Measurements from ENCODE around the gene STK35. TPM values are rescaled to one million over a fixed set of nuclear protein-coding genes. Genes with fewer than 3 reads are reported as not detected.

The STK35 gene
- total RNA-seq, 4 donors from 2014 or later: 23.2 to 33.6 (median 25.2) TPM

DNA sequence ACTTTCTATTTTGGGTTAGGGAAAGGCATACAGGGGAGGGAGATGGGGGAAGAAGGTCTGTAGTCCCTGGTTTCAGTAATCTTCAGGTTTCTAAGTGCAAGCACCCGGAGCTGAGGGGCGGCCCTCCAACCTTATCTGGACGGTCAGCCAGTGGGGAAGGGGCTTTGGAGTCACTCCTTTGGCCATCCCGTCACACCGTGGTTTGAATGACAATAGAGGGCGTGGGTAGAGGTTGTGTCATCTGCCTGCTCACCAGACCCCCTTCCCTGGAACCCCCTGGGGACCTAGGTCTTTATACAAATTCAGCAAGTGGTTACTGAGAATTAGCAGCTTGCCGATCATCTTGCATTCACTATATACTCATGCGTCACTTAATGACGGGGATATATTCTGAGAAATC, 29.1 kb downstream of the STK35 start:
- TF ChIP-seq POLR2AphosphoS5 (IDR thresholded peaks at IDR 0.05): no peak
- no peak for TF ChIP-seq POLR2A (IDR thresholded peaks at IDR 0.05)
- TF ChIP-seq EP300 (IDR thresholded peaks at IDR 0.05): no peak
- TF ChIP-seq, protein P1, sequence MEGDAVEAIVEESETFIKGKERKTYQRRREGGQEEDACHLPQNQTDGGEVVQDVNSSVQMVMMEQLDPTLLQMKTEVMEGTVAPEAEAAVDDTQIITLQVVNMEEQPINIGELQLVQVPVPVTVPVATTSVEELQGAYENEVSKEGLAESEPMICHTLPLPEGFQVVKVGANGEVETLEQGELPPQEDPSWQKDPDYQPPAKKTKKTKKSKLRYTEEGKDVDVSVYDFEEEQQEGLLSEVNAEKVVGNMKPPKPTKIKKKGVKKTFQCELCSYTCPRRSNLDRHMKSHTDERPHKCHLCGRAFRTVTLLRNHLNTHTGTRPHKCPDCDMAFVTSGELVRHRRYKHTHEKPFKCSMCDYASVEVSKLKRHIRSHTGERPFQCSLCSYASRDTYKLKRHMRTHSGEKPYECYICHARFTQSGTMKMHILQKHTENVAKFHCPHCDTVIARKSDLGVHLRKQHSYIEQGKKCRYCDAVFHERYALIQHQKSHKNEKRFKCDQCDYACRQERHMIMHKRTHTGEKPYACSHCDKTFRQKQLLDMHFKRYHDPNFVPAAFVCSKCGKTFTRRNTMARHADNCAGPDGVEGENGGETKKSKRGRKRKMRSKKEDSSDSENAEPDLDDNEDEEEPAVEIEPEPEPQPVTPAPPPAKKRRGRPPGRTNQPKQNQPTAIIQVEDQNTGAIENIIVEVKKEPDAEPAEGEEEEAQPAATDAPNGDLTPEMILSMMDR (IDR thresholded peaks at IDR 0.05): no peak
- H3K27me3 ChIP-seq: no peaks in the 10 kb centered on the region
- no peak for DNase-seq (ENCODE audit: low spot score in 2 of 2)
- no peak overlapping the region for H3K27ac ChIP-seq
- H3K9me3 ChIP-seq: no peaks in the 10 kb centered on the region
- H3K4me1 ChIP-seq: peaks cover 77% of the 10 kb centered on the region
- WGBS: 89% methylated on average over 9 of the region's 9 CpGs
- no peak overlapping the region for H3K4me3 ChIP-seq
- no peaks in the 10 kb centered on the region for H3K36me3 ChIP-seq

DNA sequence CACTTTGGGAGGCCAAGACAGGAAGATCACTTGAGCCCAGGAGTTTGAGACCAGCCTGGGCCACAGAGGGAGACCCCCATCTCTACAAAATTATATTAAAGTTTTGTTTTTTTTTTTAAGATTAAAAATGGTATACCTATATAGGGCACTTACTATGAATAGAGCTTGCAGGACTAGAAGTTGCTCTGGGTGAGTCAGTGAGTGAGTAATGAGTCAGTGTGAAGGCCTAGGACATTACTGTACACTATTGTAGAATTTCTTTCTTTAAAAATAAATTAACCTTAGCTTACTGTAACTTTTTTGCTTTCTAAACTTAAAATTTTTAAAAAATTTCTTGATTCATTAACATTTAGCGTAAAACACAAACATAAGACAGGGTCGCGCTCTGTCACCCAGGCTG, 29.7 kb downstream of the STK35 start:
- no peaks in the 10 kb centered on the region for H3K27me3 ChIP-seq
- no peak overlapping the region for H3K4me3 ChIP-seq
- H3K9me3 ChIP-seq: no peaks in the 10 kb centered on the region
- DNase-seq (ENCODE audit: low spot score in 2 of 2): no peak
- 97% methylated on average over 3 of the region's 3 CpGs for WGBS
- H3K36me3 ChIP-seq: no peaks in the 10 kb centered on the region
- H3K27ac ChIP-seq: peak overlapping the region; percentile 67
- H3K4me1 ChIP-seq: peaks cover 72% of the 10 kb centered on the region
- no peak for TF ChIP-seq POLR2A (IDR thresholded peaks at IDR 0.05)
- no peak for TF ChIP-seq POLR2AphosphoS5 (IDR thresholded peaks at IDR 0.05)
- no peak for TF ChIP-seq EP300 (IDR thresholded peaks at IDR 0.05)
- TF ChIP-seq, protein P1 (IDR thresholded peaks at IDR 0.05): no peak

DNA sequence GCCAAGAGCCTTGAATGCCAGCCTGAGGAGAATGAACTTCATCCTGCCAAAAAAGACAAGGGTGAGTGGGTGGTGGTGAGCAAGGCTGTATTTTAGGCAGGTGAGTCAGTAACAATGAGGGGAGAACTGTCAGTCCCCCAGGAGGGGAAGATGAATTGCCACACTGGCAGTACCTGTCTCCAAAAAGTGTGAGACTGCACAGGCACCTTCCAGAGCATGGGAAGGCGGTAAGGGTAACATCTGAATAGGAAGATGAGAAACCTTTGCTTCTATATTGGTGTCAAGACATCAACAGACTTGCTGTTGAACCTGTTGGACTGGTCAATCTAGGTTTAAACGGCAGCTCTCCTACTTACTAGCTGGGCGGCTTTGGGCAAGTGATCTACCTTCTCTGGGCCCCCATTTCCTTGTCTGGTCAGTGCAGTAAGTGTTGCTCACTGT, 30.9 kb downstream of the STK35 start:
- H3K27me3 ChIP-seq: no peaks in the 10 kb centered on the region
- TF ChIP-seq POLR2AphosphoS5 (IDR thresholded peaks at IDR 0.05) (no peak), POLR2A (IDR thresholded peaks at IDR 0.05) (no peak), EP300 (IDR thresholded peaks at IDR 0.05) (no peak)
- TF ChIP-seq, protein P1 (IDR thresholded peaks at IDR 0.05): no peak
- peak overlapping the region; percentile 67 for H3K27ac ChIP-seq
- no peaks in the 10 kb centered on the region for H3K9me3 ChIP-seq
- H3K36me3 ChIP-seq: no peaks in the 10 kb centered on the region
- H3K4me1 ChIP-seq: peaks cover 63% of the 10 kb centered on the region
- no peak for DNase-seq (ENCODE audit: low spot score in 2 of 2)
- no peak overlapping the region for H3K4me3 ChIP-seq
- WGBS: 47% methylated on average over 3 of the region's 3 CpGs

DNA sequence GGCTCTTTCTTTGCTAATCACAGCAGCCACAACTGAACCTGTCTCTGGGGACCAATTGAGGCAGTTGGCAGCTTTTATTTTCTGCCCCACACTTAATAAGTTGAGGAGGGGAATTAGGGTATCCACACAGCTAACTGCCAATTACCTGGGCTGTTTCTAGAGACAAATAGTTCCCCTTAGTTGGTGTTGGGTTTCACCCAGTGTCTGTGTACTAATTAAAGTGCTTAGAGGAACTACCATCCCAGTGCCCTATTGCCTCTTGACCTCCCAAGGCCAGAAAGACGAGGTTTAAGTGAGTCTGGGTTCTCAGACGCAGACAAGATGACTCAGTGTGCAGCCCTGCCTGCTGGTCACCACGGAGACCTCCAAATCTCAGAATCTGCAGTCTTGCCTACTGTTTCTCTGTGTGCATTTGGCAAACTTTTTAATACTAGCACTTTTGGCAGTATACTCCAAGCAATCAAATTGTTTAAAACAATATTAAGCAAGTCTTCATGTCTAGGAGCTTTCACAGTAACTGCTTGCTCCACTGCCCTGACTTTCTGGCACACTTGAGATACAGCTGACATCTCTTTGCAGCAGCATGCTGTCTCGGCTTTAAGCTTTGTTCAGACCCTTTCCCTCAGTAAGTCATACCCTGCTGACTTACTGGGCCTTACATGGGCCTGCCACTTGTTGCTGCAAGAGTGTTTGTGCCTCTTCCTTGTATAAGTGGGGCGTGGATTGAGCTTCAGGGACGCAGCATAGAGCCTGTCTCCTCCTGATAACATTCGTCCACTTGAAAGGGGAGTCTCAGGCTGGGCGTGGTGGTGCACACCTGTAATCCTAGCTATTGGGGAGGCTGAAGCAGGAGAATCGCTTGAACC, 31.9 kb downstream of the STK35 start:
- H3K4me1 ChIP-seq: peaks cover 60% of the 10 kb centered on the region
- H3K27ac ChIP-seq: peak overlapping the region; percentile 67
- no peaks in the 10 kb centered on the region for H3K9me3 ChIP-seq
- DNase-seq (ENCODE audit: low spot score in 2 of 2): no peak
- H3K36me3 ChIP-seq: no peaks in the 10 kb centered on the region
- no peaks in the 10 kb centered on the region for H3K27me3 ChIP-seq
- H3K4me3 ChIP-seq: no peak overlapping the region
- no peak for TF ChIP-seq EP300 (IDR thresholded peaks at IDR 0.05)
- TF ChIP-seq, protein P1 (IDR thresholded peaks at IDR 0.05): no peak
- no peak for TF ChIP-seq POLR2A (IDR thresholded peaks at IDR 0.05)
- no peak for TF ChIP-seq POLR2AphosphoS5 (IDR thresholded peaks at IDR 0.05)
- WGBS: 50% methylated on average over 9 of the region's 9 CpGs

DNA sequence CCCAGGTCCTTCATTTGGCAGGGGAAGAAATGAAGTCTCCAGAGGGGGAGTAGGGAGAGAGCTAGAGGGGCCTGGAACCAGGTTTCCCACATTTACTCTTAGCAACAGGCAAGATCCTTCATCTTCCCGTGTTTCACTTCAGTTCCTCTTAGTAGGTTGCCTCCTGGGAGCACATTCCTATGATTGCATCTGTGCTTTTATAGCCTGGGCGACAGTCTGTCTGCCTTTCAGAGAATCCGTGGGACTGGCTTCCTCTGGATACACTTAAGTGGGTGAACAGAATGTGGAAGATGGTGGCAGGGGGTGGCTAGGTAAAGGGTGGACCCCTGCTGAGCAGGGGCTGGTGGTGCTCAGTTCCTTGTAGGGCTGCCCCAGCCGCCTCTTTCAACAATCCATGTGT, 33.4 kb downstream of the STK35 start:
- H3K9me3 ChIP-seq: no peaks in the 10 kb centered on the region
- H3K27me3 ChIP-seq: no peaks in the 10 kb centered on the region
- H3K36me3 ChIP-seq: no peaks in the 10 kb centered on the region
- peaks cover 68% of the 10 kb centered on the region for H3K4me1 ChIP-seq
- WGBS: 75% methylated on average over 4 of the region's 4 CpGs
- no peak overlapping the region for H3K4me3 ChIP-seq
- TF ChIP-seq, protein P1 (IDR thresholded peaks at IDR 0.05): no peak
- TF ChIP-seq EP300 (IDR thresholded peaks at IDR 0.05) (no peak), POLR2A (IDR thresholded peaks at IDR 0.05) (no peak), POLR2AphosphoS5 (IDR thresholded peaks at IDR 0.05) (no peak)
- DNase-seq (ENCODE audit: low spot score in 2 of 2): no peak
- no peak overlapping the region for H3K27ac ChIP-seq
